Measurements from ENCODE around the gene ZNF217. TPM values are rescaled to one million over a fixed set of nuclear protein-coding genes. Genes with fewer than 3 reads are reported as not detected.
A peak's percentile ranks its signal among the peaks of the same experiment; 100 is the strongest.

ZNF217 gene
- total and polyA plus RNA-seq, 9 of the 15 experiments (the other 6 are each of a cell fraction or from before 2014, with no cell fraction given): 3.0 to 41.8 (median 16.8) TPM

GRCh38 chr20:53579581-53580375 is 13.9 kb downstream of the ZNF217 start (continued):
- TF ChIP-seq TRIM25 (IDR thresholded peaks at IDR 0.05; ENCODE audit: borderline replicate concordance): no peak
- no peak for TF ChIP-seq EP400 (IDR thresholded peaks at IDR 0.05)
- no peak for TF ChIP-seq RBM22 (IDR thresholded peaks at IDR 0.05; ENCODE audit: low read depth, low read length, poor library complexity, severe bottlenecking)
- peak; percentile 16 for TF ChIP-seq BRD9 (IDR thresholded peaks at IDR 0.05; ENCODE audit: low read depth, partially characterized antibody)
- no peak for TF ChIP-seq DPF2 (IDR thresholded peaks at IDR 0.05)
- peak; percentile 47; the same call in 1 of the 2 replicates for TF ChIP-seq EP300 (IDR thresholded peaks at IDR 0.05; ENCODE audit: low read length)
- TF ChIP-seq ESRRA (IDR thresholded peaks at IDR 0.05; ENCODE audit: borderline replicate concordance, low read depth): 0 out of 2 replicates have a peak, but pooled peaks have one; percentile 17
- TF ChIP-seq ZFP36 (IDR thresholded peaks at IDR 0.05; ENCODE audit: low read depth, low read length, partially characterized antibody): no peak
- TF ChIP-seq FOXJ2 (tag; IDR thresholded peaks at IDR 0.05): no peak
- TF ChIP-seq GMEB1 (CRISPR knock-in tag; IDR thresholded peaks at IDR 0.05): no peak
- TF ChIP-seq BMI1 (IDR thresholded peaks at IDR 0.05; ENCODE audit: low read length): no peak
- TF ChIP-seq BRF2 (IDR thresholded peaks at IDR 0.05; ENCODE audit: borderline replicate concordance, insufficient read depth, insufficient read length): no peak
- no peak for TF ChIP-seq POLR2AphosphoS2 (IDR thresholded peaks at IDR 0.05; ENCODE audit: low read length)
- TF ChIP-seq THAP7 (CRISPR knock-in tag; IDR thresholded peaks at IDR 0.05): no peak
